ENCODE data around the gene DCP1A. TPM values are rescaled to one million over a fixed set of nuclear protein-coding genes. Genes with fewer than 3 reads are reported as not detected.

DCP1A gene
- total and polyA plus RNA-seq, 9 of the 15 experiments (the other 6 are each of a cell fraction or from before 2014, with no cell fraction given), result 6.6 to 33.7 (median 13.3) TPM

- TF ChIP-seq COPS2 (conservative IDR thresholded peaks at IDR 0.05), result no peak
- TF ChIP-seq DNMT1 (IDR thresholded peaks at IDR 0.05), result no peak
- TF ChIP-seq ZNF212 (CRISPR knock-in tag; IDR thresholded peaks at IDR 0.05), result no peak
- TF ChIP-seq SMAD3 (CRISPR knock-in tag; conservative IDR thresholded peaks at IDR 0.05), result no peak
- TF ChIP-seq NR2C1 (IDR thresholded peaks at IDR 0.05), result peak; percentile 72
- peak; percentile 90 for TF ChIP-seq NR2C1 (tag; IDR thresholded peaks at IDR 0.05)
- TF ChIP-seq ZNF79 (CRISPR knock-in tag; IDR thresholded peaks at IDR 0.05; ENCODE audit: low read depth), result no peak
- no peak for TF ChIP-seq ZNF668 (CRISPR knock-in tag; IDR thresholded peaks at IDR 0.05)
- TF ChIP-seq GATA2 (CRISPR knock-in tag; IDR thresholded peaks at IDR 0.05), result peak; percentile 93
- 0 out of 2 replicates have a peak, but pooled peaks have one; percentile 15 for TF ChIP-seq ARID3A (IDR thresholded peaks at IDR 0.05; ENCODE audit: borderline replicate concordance, low read depth, low read length)
- no peak for TF ChIP-seq ZBTB9 (CRISPR knock-in tag; IDR thresholded peaks at IDR 0.05)
- TF ChIP-seq TCF15 (CRISPR knock-in tag; IDR thresholded peaks at IDR 0.05), result no peak
- no peak for TF ChIP-seq ZBTB43 (CRISPR knock-in tag; IDR thresholded peaks at IDR 0.05)
- TF ChIP-seq GABPA (tag; conservative IDR thresholded peaks at IDR 0.05; ENCODE audit: low read depth), result no peak
- TF ChIP-seq ZNF41 (CRISPR knock-in tag; conservative IDR thresholded peaks at IDR 0.05), result no peak
- peak; percentile 79; the same call in 1 of the 2 replicates for TF ChIP-seq TARDBP (IDR thresholded peaks at IDR 0.05)
- no peak for TF ChIP-seq PTTG1 (tag; IDR thresholded peaks at IDR 0.05; ENCODE audit: low read depth)
- TF ChIP-seq NFE2L1 (tag; IDR thresholded peaks at IDR 0.05; ENCODE audit: borderline replicate concordance, low read depth), result no peak
- TF ChIP-seq CTCF (IDR thresholded peaks at IDR 0.05 in 2 of 3, conservative IDR thresholded peaks at IDR 0.05 in 1 of 3; ENCODE audit: insufficient read depth in 2 of 3, low read depth in 1 of 3, low read length in 3 of 3), result peak; percentile 18 to 50 (median 37); a peak in 3 of 6 replicates
- no peak for TF ChIP-seq E2F3 (CRISPR knock-in tag; IDR thresholded peaks at IDR 0.05)
- no peak for TF ChIP-seq ZNF778 (CRISPR knock-in tag; IDR thresholded peaks at IDR 0.05)
- TF ChIP-seq ZFX (CRISPR knock-in tag; IDR thresholded peaks at IDR 0.05), result no peak
- TF ChIP-seq DACH1 (IDR thresholded peaks at IDR 0.05; ENCODE audit: partially characterized antibody), result no peak
- peak; percentile 53 to 85; a peak in 3 of 4 replicates for TF ChIP-seq TRIM24 (IDR thresholded peaks at IDR 0.05)
- peak; percentile 66; the same call in 1 of the 2 replicates for TF ChIP-seq SPI1 (IDR thresholded peaks at IDR 0.05; ENCODE audit: borderline replicate concordance, low read depth, low read length)
- no peak for TF ChIP-seq JUNB (CRISPR knock-in tag; conservative IDR thresholded peaks at IDR 0.05)
Measured at GRCh38 chr3:53350652-53351051, 3.3 kb upstream of the DCP1A start (continued).

All from K562 (cell line).